ENCODE data around the gene CHTF18. TPM values are rescaled to one million over a fixed set of nuclear protein-coding genes. Genes with fewer than 3 reads are reported as not detected.

Gene CHTF18
- total RNA-seq, 1 donor from 2014 or later = 5.6 TPM

DNA sequence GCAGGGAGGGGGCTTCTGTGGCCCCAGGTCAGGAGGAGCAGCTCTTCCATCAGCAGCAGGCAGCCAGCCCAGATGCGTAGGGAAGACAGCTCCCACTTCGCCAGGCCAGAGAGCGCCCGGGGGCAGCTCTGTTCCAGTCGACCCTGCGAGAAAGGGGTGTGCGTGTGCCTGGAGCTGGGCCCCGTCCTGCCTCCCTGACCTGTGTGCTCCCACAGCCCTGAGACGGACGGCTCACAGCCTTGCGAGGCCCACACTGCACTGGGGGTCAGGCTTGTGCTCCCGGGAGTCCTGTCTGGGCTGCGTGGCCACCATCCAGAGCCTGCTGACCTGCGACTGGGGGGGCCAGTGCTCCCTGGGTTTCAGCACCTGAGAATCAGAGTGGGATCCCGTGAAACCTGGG, 28.4 kb upstream of the CHTF18 start:
- DNase-seq (ENCODE audit: low spot score) = no peak

DNA sequence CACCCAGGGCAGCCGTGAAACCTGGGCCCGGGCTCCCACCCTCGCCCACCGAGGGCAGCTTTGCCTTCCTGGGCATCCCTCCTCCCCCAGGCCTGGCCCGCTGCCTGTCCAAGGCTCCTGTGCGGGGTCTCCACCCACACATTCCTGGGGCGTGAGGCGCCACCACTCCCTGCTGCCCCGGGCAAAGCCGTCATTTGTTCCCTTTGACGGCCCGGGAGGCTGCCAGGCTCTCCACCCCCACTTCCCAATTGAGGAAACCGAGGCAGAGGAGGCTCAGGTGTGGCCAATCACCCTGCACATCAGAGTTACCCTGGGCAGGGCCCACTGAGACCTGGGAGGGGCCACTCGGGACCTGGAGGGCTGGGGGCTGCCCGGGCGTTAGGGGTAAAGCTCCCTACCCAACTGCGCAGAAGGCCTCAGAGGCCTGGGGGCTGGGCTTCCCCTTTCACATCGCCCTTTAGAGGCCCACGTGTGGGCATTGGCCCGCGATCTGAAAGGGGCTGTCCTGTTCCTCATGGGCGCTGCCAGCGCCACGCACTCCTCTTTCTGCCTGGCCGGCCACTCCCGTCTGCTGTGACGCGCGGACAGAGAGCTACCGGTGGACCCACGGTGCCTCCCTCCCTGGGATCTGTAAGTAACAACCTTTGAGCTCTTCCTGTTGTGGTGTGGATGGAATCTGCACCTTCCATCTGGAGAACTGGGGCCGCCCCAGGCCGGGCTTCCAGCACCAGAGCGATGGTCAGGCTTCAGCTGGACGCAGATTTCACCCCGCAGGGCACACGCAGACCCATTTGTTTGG, 27.7 kb upstream of the CHTF18 start, which contains the start of gene MSLN:
MSLN (plus strand) TSS at position 190 of the 799 bp plus-strand sequence. CDS start 1,947 bp downstream, outside the sequence.
- DNase-seq (ENCODE audit: low spot score) = no peak

DNA sequence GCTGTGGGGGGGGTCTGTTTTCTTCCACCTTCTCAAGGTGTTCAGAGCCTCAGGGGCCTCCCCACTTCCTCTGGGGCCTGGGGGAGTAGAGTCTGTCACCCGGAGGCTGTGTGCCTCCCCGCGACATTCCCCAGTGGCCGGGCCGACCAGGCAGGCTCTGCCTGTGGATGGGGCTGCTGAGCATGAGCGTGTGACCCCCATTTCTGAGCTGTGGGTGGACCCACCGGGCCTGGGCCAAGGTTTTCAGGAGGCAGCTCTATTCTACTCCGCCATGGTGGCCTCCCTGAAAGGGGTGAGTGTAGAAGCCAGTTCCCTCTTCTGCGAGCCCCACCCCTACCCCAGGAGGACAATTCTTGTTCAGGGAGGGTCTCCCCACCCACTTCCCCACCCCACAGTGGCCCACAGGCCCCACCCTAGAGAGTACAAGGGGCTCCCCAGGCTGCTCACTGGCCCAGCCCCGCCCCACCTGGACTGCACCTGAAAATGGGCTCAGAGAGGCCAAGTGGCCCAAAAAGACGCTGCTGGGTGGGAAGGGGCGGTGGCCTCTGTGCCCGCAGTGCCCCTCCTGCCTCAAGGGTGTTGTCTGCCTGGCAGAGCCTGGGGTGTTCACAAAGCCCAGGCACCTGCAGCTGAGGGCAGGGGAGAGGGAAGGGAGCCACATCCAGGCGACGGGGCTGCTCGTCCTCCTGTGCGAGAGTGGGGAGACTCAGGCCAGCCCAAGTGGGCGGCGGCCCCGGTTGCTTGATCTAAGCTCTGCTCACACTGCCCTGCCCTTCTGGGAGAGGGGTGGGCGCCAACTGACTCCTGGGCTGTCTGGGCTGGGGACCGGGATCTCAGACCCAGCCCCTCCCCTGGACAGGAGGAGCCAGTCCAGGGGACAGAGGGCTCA, 26.6 kb upstream of the CHTF18 start:
- no peak for DNase-seq (ENCODE audit: low spot score)

DNA sequence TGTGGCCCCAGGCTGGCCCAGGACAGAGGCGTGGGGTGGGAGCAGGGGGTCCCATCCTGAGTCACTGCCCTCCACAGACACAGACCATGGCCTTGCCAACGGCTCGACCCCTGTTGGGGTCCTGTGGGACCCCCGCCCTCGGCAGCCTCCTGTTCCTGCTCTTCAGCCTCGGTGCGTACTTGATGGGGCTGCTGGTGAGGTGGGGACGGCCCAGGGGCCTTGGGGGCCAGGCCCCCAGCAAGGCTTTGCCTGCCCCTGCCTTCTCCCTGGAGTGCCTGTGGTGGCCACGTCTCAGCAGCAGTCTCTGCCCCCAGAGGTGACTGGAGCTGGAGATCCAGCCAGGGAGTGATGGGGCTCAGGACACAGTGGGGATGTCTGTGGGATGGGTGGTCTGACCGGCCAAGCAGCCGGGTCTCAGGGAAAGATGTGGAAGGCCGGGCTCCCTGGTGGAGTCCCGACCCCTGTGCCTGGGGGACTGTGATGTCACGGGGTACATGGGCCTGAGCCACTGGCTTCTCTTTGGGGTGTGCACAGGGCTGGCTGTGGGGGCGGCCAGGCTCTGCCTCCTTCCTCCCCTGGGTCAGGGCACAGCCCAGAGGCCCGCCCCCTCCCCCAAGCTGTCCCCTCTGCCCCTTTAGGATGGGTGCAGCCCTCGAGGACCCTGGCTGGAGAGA, 25.7 kb upstream of the CHTF18 start:
- no peak for DNase-seq (ENCODE audit: low spot score)

DNA sequence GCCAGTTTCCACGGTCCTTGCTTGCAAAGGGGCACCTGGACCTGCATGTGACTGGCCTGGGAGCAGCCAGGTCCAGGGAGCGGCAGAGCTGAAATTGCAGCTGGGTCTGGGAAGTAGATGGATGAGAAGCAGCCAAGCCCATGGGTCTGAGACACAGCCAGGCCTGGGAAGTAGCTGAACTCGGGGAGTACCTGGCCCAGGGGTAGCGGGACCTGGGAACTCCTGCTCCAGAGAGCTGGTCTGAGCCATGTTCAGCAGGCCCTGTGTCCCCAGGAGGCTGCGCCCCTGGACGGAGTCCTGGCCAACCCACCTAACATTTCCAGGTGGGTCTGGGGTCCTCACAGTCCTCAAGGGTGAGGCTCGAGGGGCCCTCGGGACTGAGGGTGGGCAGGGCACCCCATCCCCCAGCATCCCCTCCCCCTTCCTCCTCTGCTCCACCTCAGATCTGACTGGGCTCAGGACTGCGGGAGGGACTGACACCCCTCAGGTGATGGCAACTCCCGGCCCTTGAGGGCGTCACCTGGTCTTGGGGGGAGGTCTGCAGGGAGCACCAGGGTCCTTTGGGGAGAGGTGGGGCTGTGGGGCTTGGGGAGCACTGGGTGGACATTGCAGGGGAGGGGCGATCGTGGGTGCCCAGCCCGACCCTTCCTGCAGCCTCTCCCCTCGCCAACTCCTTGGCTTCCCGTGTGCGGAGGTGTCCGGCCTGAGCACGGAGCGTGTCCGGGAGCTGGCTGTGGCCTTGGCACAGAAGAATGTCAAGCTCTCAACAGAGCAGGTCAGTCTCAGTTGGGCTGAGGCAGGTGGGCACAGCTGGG, 24.8 kb upstream of the CHTF18 start:
- DNase-seq (ENCODE audit: low spot score) = no peak

DNA sequence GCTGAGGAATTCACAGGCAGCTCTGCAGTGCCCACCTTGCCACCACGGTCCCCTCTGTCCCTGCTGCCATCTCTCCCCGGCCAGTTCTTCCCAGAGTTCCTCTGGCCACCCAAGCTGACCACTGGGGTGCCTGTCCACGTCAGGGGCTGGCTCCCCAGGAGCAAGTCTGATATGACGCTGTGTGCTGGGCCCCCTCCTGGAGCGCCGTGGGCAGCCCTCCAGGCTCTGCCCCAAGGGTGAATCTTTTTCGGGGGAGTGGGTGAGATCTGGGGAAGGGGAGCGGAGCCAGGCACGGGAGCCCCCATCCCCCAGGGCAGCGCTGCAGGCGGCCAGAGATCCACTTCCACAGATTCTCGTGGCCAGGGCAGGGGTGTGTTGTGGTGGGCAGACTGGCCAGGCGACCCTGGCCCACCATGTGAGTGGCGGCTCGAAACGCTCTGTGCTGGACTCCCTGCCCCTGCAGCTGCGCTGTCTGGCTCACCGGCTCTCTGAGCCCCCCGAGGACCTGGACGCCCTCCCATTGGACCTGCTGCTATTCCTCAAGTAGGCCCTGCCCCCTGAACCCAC, 24.2 kb upstream of the CHTF18 start:
- DNase-seq (ENCODE audit: low spot score) = no peak

DNA sequence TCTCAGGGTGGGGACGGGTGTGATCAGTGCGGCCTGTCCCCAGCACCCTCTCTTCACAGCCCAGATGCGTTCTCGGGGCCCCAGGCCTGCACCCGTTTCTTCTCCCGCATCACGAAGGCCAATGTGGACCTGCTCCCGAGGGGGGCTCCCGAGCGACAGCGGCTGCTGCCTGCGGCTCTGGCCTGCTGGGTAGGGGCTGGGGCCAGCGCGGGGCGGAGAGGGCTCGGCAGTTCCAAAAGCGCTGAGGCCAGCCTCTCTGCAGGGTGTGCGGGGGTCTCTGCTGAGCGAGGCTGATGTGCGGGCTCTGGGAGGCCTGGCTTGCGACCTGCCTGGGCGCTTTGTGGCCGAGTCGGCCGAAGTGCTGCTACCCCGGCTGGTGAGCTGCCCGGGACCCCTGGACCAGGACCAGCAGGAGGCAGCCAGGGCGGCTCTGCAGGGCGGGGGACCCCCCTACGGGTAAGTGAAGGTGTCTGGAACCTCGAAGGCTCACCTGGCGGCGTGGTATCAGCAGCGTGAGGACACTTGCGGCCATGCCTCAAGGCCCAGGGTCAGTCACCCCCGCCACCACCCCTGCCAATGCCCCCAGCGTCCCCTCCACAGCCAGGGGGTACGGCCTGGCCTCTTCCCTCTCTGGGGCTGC, 23.5 kb upstream of the CHTF18 start:
- DNase-seq (ENCODE audit: low spot score) = no peak

DNA sequence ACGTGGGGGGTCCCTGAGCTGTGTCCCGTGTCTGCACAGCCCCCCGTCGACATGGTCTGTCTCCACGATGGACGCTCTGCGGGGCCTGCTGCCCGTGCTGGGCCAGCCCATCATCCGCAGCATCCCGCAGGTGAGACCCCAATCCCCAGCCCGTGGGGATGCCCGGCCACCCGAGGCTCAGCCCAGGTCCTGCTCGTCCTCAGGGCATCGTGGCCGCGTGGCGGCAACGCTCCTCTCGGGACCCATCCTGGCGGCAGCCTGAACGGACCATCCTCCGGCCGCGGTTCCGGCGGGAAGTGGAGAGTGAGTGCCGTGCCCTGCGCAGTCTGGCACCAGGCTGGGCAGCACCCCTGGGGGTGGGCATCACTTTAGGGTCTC, 22.9 kb upstream of the CHTF18 start:
- DNase-seq (ENCODE audit: low spot score) = no peak

DNA sequence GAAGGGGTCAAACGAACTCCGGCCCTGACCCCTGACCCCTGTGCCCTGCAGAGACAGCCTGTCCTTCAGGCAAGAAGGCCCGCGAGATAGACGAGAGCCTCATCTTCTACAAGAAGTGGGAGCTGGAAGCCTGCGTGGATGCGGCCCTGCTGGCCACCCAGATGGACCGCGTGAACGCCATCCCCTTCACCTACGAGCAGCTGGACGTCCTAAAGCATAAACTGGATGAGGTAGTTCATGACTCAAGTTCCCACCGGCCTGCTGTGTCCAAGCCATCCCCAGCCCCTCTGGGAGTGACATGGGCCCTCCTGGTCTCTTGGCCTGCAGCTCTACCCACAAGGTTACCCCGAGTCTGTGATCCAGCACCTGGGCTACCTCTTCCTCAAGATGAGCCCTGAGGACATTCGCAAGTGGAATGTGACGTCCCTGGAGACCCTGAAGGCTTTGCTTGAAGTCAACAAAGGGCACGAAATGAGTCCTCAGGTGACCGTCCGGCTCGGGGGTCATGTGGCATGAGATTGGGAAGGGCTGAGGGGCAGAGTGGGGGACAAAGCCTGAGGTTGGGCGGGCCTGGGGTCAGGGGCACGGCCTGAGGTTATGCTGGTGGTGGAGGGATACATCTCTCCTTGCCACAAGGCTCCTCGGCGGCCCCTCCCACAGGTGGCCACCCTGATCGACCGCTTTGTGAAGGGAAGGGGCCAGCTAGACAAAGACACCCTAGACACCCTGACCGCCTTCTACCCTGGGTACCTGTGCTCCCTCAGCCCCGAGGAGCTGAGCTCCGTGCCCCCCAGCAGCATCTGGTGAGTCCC, 22.2 kb upstream of the CHTF18 start:
- DNase-seq (ENCODE audit: low spot score) = no peak

DNA sequence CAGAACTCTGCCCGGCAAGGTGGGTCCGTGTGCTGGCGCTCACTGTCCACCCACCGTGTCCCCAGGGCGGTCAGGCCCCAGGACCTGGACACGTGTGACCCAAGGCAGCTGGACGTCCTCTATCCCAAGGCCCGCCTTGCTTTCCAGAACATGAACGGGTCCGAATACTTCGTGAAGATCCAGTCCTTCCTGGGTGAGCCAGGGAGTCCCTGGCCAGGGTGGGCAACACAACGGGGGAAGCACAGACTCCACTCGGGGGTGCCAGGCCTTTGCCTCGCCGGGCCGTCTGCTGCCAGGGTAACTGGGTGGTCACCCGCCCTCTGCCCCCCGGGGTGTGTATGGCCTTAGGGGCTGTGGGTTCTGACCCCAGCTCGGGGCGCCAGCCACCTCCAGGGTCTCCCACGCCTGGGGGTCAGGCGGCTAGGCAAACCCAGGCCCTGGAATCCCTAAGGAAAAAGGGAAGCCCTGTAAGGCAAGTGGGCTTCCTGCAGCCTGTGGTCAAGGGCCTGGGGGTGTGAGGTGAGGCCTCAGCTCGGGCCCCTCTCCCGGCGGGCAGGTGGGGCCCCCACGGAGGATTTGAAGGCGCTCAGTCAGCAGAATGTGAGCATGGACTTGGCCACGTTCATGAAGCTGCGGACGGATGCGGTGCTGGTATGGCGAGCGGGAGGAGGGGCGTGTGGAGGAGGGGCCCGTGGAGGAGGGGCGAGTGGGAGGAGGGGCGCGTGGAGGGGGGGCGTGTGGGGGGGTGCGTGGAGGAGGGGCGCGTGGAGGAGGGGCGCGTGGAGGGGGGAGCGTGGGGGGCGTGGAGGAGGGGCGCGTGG, 21.4 kb upstream of the CHTF18 start:
- DNase-seq (ENCODE audit: low spot score) = no peak

DNA sequence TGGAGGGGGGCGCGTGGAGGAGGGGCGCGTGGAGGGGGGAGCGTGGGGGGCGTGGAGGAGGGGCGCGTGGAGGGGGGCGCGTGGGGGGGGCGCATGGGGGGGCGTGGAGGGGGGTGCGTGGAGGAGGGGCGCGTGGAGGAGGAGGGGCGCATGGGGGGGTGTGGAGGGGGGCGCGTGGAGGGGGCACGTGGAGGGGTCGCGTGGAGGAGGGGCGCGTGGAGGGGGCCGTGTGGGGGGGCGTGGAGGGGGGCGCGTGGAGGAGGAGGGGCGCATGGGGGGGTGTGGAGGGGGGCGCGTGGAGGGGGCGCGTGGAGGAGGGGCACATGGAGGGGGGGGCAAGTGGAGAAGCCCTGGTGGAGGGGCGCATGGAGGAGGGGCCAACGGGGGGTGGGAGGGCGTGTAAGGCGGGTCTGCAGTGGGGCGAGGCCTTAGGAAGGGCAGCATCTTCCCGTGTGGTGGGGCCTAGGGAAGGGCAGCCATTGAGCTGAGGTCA, 20.6 kb upstream of the CHTF18 start:
- no peak for DNase-seq (ENCODE audit: low spot score)

DNA sequence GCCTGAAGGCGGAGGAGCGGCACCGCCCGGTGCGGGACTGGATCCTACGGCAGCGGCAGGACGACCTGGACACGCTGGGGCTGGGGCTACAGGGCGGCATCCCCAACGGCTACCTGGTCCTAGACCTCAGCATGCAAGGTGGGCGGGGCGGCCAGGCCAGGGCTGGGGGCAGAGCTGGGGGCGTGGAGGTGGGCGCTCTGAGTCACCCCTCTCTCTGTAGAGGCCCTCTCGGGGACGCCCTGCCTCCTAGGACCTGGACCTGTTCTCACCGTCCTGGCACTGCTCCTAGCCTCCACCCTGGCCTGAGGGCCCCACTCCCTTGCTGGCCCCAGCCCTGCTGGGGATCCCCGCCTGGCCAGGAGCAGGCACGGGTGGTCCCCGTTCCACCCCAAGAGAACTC, 20.0 kb upstream of the CHTF18 start:
- no peak for DNase-seq (ENCODE audit: low spot score)

DNA sequence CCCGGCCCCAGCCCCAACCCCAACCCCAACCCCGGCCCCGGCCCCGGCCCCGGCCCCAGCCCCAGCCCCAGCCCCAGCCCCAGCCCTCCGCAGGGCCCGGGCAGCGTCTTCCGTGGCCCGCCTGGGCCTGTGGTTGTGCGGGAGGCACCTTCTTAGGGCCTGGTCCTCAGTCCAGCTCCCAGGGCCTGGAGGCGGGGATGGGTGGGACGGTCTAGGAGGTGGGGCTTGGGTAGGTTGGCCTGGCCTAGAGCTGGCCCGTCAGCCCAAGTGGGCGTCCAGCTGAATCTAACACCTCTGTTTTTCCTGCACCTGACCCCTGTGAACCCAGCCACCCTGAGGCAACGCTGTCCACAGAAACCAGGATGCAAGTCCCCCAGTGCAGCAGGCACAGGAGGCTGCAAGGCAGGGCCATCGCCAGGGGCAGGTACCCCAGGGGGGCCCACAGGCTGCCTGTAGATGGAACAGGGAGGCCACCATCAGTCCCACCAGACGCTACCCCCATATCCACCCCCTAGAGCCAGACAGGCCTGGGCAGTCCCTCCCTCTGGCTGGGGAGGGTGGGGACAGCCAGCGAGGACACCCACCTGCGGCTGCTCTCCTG, 19.1 kb upstream of the CHTF18 start:
- no peak for DNase-seq (ENCODE audit: low spot score)

DNA sequence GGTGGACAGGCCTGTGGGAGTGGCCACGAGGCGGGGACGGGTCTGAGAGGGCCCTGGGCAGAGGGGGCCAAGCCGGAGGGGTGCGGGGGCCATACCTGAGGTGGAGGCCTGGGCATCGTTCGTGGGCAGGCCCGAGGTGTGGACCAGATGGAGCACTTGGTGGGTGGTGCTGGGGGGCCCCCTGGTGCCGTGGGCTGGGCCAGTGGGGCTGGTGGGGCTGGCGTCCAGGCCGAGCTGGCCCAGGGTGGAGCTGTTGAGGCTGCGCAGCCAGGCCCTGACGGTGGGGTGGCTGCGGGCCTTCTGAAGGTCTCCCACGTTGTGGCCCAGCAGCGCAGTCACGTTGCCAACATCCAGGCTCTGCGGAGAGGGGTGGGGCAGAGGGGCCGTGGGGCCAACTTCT, 18.5 kb upstream of the CHTF18 start:
- DNase-seq (ENCODE audit: low spot score) = no peak

DNA sequence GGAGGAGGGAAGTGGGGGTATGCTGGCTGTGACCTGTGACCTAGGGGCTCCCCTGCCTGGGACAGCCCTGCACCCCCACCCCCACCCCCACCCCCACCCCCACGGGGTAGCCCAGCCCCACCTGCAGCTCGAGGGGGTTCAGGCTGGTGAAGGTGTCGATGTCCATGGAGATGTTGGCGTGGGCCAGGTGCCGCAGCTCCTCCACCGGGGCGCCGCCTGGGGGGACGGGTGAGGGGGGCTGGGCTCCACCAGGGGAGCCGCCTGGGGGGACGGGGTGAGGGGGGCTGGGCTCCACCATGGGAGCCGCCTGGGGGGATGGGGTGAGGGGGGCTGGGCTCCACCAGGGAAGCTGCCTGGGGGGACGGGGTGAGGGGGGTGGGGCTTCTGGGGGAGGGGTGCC, 18.0 kb upstream of the CHTF18 start:
- no peak for DNase-seq (ENCODE audit: low spot score)

DNA sequence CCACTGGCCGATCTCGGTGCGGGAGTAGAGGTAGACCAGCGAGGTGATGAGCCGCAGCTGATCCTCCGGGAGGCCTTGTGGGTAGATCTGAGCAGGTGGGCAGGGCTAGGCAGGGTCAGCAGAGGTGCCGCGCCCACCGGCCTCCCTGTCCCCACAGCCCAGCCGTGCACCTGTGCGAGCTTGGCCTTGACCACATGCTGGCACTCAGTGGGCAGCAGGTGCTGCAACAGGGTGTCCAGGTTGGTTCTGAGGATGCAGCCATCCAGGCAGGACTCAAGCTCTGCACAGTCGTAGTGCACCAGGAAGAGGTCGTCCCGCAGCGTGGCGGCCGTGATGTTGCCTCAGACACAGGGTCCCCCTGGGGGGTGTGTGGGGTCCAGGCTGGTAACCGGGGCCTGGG, 15.5 kb upstream of the CHTF18 start:
- no peak for DNase-seq (ENCODE audit: low spot score)

DNA sequence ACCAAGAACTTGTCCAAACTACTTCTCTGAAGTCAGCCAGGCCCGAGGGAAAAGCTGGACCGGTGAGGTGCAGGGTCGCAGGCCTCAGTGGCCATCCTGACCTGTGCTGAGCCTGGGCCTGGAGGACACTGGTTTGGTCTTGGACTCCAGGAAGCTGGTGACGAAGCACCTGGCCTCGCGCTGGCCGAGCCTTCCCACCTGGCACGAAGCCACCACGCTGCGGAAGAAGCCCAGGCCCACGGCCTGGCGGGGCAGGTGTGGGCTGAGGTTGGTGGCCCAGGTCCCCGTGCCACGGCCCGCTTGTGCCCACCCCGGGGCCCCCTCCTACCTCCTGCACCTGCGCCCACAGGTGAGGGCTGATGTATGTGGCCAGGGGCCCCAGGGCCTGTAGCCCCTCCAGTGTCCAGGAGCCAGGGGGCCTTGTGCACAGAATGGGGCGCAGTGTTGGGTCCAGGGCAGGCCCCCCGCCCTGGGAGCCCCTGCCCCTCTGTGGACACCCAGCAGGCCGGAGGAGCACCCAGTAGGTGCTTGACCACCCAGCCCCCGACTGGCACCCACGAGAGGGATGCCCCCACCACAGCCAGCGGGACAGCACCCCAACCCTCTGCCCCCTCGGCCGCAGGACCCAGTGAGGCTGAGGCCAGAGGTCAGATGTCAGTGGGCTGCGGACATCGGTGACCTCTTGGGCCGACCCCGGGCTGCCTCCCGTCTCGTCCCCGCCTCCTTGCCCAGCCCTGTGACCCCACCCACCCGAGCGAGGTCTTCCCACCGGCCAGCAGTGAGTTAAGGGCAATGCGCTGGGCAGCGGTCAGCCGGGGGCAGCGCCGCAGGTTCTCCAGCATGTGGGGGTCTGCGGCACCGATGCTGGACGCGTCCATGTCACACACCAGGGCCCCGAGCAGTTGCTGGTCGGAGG, 14.1 kb upstream of the CHTF18 start:
- DNase-seq (ENCODE audit: low spot score) = no peak
